PC-3 (cell line): ENCODE results near the gene IL24. TPM values are rescaled to one million over a fixed set of nuclear protein-coding genes. Genes with fewer than 3 reads are reported as not detected.
"Not testable (repeated sequence)": the region's sequence is repeated elsewhere in the genome, so short reads cannot be mapped to it uniquely, and the experiment has no call there.

Experiments
- ATAC-seq: fragments of 200-7000 bp; cut with Tn5 transposase; 2 replicates; pipeline ENCODE4 v1.9.1; 2020; ENCODE audit warnings: mild to moderate bottlenecking, moderate library complexity
- BruUV-seq: library from RNA; stranded (reverse); fragments of 400-500 nt; replicated peaks from 2 replicates; lab custom pipeline; 2021; lab: Mats Ljungman, UMichigan
- CTCF ChIA-PET: fragments of 300-600 bp; sonication (Branson Sonifier 250); formaldehyde crosslinking; loops from one replicate; lab custom pipeline; 2022; ENCODE audit warnings: antibody characterized with exemption; lab: Charles Lee
- POLR2A ChIA-PET: fragments of 300-600 bp; sonication (Branson Sonifier 250); formaldehyde crosslinking; loops from one replicate; lab custom pipeline; 2022; ENCODE audit warnings: antibody characterized with exemption; ENCODE audit not compliant: unreplicated experiment; lab: Charles Lee
- DNase-seq: peaks from one replicate; pipeline ENCODE4 v3.0.0-alpha.2; 2015
- H2AFZ ChIP-seq: fragments of 300-600 bp; sonication (generic); 2 replicates; pipeline ENCODE4 v1.6.0; 2016; ENCODE audit warnings: antibody characterized with exemption, low read length
- H3F3A ChIP-seq: fragments of 300-600 bp; sonication (generic); one replicate; pipeline ENCODE4 v1.6.0; 2017; ENCODE audit warnings: antibody characterized with exemption, low read length, control low read depth, mild to moderate bottlenecking; ENCODE audit not compliant: unreplicated experiment
- H3K27ac ChIP-seq: fragments of 300-600 bp; sonication (generic); 2 replicates; pipeline ENCODE4 v1.5.1; 2016; ENCODE audit warnings: mild to moderate bottlenecking, low read length
- H3K27me3 ChIP-seq: fragments of 300-600 bp; sonication (generic); 2 replicates; pipeline ENCODE4 v1.6.1; 2016; ENCODE audit warnings: low read length, mixed read lengths
- H3K36me3 ChIP-seq: fragments of 300-600 bp; sonication (generic); 2 replicates; pipeline ENCODE4 v1.6.1; 2016; ENCODE audit warnings: low read depth, mixed run types, low read length, mixed read lengths
- H3K4me1 ChIP-seq: fragments of 300-600 bp; sonication (generic); 2 replicates; pipeline ENCODE4 v1.5.1; 2016; ENCODE audit warnings: low read length; ENCODE audit not compliant: insufficient read depth
- H3K4me2 ChIP-seq: fragments of 300-600 bp; sonication (generic); 2 replicates; pipeline ENCODE4 v1.6.0; 2016; ENCODE audit warnings: low read length
- H3K4me3 ChIP-seq: fragments of 300-600 bp; sonication (generic); 2 replicates; pipeline ENCODE4 v1.5.1; 2016; ENCODE audit warnings: mild to moderate bottlenecking, low read length, mixed read lengths
- H3K79me2 ChIP-seq: fragments of 300-600 bp; sonication (generic); 2 replicates; pipeline ENCODE4 v1.6.1; 2017; ENCODE audit warnings: low read length, mixed read lengths
- H3K9ac ChIP-seq: fragments of 300-600 bp; sonication (generic); 2 replicates; pipeline ENCODE4 v1.6.0; 2016; ENCODE audit warnings: mild to moderate bottlenecking, low read length
- H3K9me2 ChIP-seq: fragments of 300-600 bp; sonication (generic); replicated peaks from 2 replicates; pipeline ENCODE4 v1.6.1; 2016; ENCODE audit warnings: mixed run types, low read length, mixed read lengths
- H3K9me3 ChIP-seq: fragments of 300-600 bp; sonication (generic); 2 replicates; pipeline ENCODE4 v1.6.1; 2016; ENCODE audit warnings: low read length, mixed read lengths
- H4K20me1 ChIP-seq: fragments of 300-600 bp; sonication (generic); 2 replicates; pipeline ENCODE4 v1.6.1; 2016; ENCODE audit warnings: low read length, mixed read lengths
- EZH2 ChIP-seq: fragments of 300-600 bp; sonication (generic); IDR thresholded peaks from one replicate; pipeline ENCODE4 v1.6.1; 2017; ENCODE audit warnings: antibody characterized with exemption, mild to moderate bottlenecking, low read length; ENCODE audit not compliant: unreplicated experiment
- EZH2phosphoT487 ChIP-seq: fragments of 300-600 bp; sonication (generic); IDR thresholded peaks from 2 replicates; pipeline ENCODE4 v1.6.1; 2018; ENCODE audit warnings: mild to moderate bottlenecking, antibody characterized with exemption, low read length, borderline replicate concordance
- intact Hi-C: fragments of 100-400 bp; cut with micrococcal nuclease; formaldehyde crosslinking; loops from 2 replicates; pipeline ENCODE4 v1.9.0; 2023
- total RNA-seq: library from RNA; depleted of rRNA; stranded (reverse); fragments of >200 nt; gene quantifications from 2 replicates; pipeline ENCODE4 v1.2.3, GENCODE V29; 2014
- TF ChIP-seq, protein P1 (sequence below): fragments of 300-600 bp; sonication (generic); conservative IDR thresholded peaks from 2 replicates; pipeline ENCODE4 v1.5.1; 2017; ENCODE audit warnings: antibody characterized with exemption, low read depth, mild to moderate bottlenecking, low read length

Gene IL24
- total RNA-seq, 1 experiment from 2014 or later = 1.9 TPM

DNA sequence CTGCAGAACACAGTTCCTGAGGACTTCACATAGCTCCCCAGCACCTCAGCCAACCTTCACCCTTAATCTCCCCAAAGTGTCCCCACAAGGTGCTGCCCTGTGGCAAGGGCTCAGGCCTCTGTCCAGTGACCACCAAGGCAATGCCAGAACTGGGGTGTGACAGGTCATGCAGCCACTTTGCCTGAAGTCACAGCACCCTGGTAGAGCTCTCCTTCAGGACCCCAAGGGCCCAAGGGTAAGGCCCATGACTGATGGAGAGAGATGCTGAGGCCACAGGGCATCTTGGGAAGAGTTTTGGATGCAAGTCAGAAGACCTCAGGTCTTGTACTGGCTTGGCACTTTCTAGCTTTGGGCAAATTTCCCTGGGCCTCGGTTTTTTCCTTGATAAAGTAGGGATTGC, 25.3 kb downstream of the IL24 start:
- Histone ChIP-seq H3K9me2 (no peaks in the 10 kb centered on the region), H3K4me1 (peaks cover 11% of the 10 kb centered on the region), H3K9me3 (no peaks in the 10 kb centered on the region), H2AFZ (no peak overlapping the region), H4K20me1 (no peaks in the 10 kb centered on the region), H3K9ac (no peak overlapping the region), H3F3A (peaks cover 6% of the 10 kb centered on the region), H3K27ac (no peak overlapping the region), H3K36me3 (no peaks in the 10 kb centered on the region), H3K79me2 (no peaks in the 10 kb centered on the region), H3K4me3 (no peak overlapping the region), H3K4me2 (no peak overlapping the region), H3K27me3 (no peaks in the 10 kb centered on the region)
- POLR2A ChIA-PET = no interaction called here
- intact Hi-C loops = no loop called here
- DNase-seq = no peak
- CTCF ChIA-PET = no interaction called here
- no TSS peak for BruUV-seq
- no peak for ATAC-seq
- TF ChIP-seq EZH2phosphoT487 (no peak), EZH2 (no peak)
- TF ChIP-seq, protein P1, sequence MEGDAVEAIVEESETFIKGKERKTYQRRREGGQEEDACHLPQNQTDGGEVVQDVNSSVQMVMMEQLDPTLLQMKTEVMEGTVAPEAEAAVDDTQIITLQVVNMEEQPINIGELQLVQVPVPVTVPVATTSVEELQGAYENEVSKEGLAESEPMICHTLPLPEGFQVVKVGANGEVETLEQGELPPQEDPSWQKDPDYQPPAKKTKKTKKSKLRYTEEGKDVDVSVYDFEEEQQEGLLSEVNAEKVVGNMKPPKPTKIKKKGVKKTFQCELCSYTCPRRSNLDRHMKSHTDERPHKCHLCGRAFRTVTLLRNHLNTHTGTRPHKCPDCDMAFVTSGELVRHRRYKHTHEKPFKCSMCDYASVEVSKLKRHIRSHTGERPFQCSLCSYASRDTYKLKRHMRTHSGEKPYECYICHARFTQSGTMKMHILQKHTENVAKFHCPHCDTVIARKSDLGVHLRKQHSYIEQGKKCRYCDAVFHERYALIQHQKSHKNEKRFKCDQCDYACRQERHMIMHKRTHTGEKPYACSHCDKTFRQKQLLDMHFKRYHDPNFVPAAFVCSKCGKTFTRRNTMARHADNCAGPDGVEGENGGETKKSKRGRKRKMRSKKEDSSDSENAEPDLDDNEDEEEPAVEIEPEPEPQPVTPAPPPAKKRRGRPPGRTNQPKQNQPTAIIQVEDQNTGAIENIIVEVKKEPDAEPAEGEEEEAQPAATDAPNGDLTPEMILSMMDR = no peak

DNA sequence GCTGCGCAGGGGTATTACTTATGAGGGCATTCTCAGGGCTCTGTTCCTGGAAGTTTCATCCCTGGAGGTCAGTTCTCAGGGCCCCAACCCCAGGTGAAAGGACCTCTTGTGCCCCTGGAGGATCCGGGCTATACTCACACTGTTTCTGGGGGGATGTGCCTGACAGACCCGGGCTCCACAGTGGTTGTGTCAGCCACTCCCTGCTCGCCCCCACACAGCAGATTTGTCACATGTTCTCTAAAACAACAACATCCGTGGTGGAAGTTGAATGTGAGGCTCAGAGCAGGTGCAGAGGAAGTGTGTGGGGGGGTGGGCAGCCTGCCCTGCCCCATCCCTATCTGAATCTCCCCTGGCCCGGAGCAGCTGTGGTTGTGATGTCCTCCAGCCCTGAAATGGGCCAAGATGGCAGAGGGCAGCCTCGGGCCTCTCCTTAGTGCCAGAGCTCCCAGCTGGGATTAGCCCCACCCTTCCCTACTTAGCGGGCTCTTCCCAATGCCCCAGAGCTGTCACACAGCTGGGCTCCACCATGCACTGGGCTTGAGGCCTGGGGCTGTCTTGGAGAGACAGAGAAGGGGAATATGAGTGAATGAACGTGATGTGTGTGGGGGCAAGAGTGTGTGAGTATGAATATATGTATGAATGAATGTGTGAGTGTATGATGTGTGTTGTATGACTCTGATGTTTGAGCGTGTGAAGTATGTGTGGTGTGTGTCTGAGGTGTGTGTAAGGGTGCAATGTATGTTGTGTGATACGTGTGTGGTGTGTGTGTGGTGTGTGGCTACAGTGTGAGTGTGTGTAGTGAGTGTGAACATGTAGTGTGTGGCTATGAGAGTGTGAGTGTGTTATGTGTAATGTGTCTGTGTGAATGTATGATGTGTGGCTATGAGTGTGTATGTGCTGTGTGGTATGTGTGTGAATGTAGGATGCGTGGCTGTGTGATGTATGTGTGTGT, 26.0 kb downstream of the IL24 start:
- Histone ChIP-seq H3K4me3 (no peak overlapping the region), H3K4me1 (peaks cover 15% of the 10 kb centered on the region), H3K9me3 (no peaks in the 10 kb centered on the region), H3K9ac (no peak overlapping the region), H3K4me2 (no peak overlapping the region), H4K20me1 (no peaks in the 10 kb centered on the region), H3F3A (peaks cover 7% of the 10 kb centered on the region), H3K27me3 (no peaks in the 10 kb centered on the region), H2AFZ (no peak overlapping the region), H3K27ac (no peak overlapping the region), H3K79me2 (no peaks in the 10 kb centered on the region), H3K9me2 (no peaks in the 10 kb centered on the region), H3K36me3 (no peaks in the 10 kb centered on the region)
- ChIA-PET CTCF (no interaction called here), POLR2A (no interaction called here)
- no TSS peak for BruUV-seq
- ATAC-seq (no peak), DNase-seq (no peak)
- TF ChIP-seq EZH2 (no peak), EZH2phosphoT487 (no peak)
- TF ChIP-seq, protein P1 = no peak
- intact Hi-C loops = no loop called here

DNA sequence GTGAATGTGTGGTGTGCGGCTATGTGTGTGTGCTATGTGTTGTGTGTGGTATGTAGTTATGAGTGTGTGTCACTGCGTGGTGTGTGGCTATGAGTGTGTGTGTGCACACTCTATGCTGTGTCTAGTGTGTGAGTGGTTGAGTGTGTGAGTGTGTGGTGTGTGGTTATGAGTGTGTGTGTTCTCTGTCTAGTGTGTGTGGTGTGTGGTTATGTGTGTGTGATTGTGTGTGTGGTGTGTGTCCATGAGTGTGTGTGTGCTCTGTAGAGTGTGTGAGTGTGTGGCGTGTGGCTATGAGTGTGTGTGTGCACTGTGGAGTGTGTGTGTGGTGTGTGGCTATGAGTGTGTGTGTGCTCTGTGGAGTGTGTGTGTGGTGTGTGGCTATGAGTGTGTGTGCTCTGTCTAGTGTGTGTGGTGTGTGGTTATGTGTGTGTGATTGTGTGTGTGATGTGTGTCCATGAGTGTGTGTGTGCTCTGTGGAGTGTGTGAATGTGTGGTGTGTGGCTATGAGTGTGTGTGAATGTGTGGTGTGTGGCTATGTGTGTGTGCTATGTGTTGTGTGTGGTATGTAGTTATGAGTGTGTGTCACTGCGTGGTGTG, 26.8 kb downstream of the IL24 start:
- CTCF ChIA-PET, H4K20me1 ChIP-seq, H3K4me2 ChIP-seq, intact Hi-C loops, DNase-seq, H3K9me3 ChIP-seq, H2AFZ ChIP-seq, ATAC-seq, H3K36me3 ChIP-seq, H3K27me3 ChIP-seq, BruUV-seq, H3F3A ChIP-seq, H3K9me2 ChIP-seq, POLR2A ChIA-PET, H3K79me2 ChIP-seq, H3K27ac ChIP-seq, H3K4me3 ChIP-seq, H3K9ac ChIP-seq: not testable (repeated sequence)
- H3K4me1 ChIP-seq = peaks cover 15% of the 10 kb centered on the region
